ENCODE results near the gene SLC16A4.

DNA sequence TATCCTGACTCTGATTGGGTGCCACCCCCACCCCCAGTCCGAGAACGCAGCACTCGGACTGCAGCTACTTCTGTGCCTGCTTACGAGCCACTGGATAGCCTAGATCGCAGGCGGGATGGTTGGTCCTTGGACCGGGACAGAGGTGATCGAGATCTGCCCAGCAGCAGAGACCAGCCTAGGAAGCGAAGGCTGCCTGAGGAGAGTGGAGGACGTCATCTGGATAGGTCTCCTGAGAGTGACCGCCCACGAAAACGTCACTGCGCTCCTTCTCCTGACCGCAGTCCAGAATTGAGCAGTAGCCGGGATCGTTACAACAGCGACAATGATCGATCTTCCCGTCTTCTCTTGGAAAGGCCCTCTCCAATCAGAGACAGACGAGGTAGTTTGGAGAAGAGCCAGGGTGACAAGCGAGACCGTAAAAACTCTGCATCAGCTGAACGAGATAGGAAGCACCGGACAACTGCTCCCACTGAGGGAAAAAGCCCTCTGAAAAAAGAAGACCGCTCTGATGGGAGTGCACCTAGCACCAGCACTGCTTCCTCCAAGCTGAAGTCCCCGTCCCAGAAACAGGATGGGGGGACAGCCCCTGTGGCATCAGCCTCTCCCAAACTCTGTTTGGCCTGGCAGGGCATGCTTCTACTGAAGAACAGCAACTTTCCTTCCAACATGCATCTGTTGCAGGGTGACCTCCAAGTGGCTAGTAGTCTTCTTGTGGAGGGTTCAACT, 49.5 kb downstream of the SLC16A4 start:
- TF ChIP-seq GATA2 (IDR thresholded peaks at IDR 0.05; ENCODE audit: low read depth, low read length), result no peak
- no peak for TF ChIP-seq GATA3 (IDR thresholded peaks at IDR 0.05; ENCODE audit: low read depth, low read length)

Measured in SH-SY5Y (cell line).